Measurements from ENCODE around the gene FIBP.

Gene FIBP

DNA sequence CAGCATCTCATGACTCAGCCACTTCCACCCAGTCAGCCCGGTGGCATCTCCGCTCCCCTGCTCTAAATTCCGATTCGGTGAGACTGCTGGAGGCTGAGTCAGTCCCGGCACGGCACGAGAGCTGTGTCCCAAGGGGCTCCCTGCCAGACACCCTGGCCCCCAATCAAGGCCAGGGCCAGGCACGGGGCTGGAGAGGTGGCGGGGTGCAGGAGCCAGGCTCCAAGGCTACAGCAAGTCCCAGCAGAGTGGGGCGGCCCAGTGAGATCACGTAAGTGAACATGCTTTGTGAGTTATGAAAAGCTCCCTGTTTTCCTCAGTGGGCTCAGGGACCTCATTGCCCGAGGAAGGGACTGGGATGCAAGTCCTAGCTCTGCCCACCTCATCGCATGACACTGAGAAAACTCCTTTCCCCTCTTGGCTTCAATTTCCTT is 27.6 kb upstream of the FIBP start:
- TF ChIP-seq CTCF (conservative IDR thresholded peaks at IDR 0.05; ENCODE audit: control insufficient read depth, insufficient read depth, low read depth, low read length): no peak
- H3K4me3 ChIP-seq (ENCODE audit: control insufficient read depth, low read depth, low read length): peak overlapping the region; percentile 85
- DNase-seq (ENCODE audit: low read depth): peak; percentile 98

DNA sequence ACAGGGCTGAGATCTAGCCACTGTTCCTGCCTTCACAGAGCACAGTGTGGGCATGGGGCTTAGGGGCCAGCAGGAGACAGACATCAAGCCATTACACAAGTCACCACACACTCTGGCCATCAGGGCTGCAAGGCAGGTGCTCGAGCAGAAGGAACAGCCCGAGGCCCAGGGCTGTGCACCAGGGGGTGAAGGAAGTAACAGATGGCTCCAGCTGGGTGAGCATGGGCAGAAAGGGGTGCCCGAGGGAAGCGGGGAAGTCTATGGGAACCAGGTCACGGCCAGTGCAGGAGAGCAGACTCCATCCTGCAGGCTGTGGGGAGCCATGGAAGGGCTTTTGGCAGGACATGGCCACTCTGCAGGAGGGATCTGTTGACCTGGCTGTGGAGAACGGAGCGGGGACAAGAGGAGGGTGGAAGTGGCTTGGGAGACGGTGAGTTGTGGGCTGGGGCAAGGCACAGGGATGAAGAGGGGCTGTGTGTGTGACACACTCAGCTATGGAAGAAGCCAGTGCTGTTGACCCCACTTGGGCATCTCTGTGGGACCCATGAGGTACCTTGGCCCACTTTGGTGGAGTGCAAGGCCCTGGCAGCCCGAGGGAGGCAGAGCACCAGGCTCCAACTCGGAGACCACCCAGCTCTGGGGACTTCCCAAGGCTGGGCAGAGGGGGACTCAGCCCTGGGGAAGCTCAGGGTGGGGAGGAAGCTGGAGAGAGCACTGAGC is 27.0 kb upstream of the FIBP start:
- H3K4me3 ChIP-seq (ENCODE audit: control insufficient read depth, low read depth, low read length): peak overlapping the region; percentile 17
- no peak for DNase-seq (ENCODE audit: low read depth)
- no peak for TF ChIP-seq CTCF (conservative IDR thresholded peaks at IDR 0.05; ENCODE audit: control insufficient read depth, insufficient read depth, low read depth, low read length)

DNA sequence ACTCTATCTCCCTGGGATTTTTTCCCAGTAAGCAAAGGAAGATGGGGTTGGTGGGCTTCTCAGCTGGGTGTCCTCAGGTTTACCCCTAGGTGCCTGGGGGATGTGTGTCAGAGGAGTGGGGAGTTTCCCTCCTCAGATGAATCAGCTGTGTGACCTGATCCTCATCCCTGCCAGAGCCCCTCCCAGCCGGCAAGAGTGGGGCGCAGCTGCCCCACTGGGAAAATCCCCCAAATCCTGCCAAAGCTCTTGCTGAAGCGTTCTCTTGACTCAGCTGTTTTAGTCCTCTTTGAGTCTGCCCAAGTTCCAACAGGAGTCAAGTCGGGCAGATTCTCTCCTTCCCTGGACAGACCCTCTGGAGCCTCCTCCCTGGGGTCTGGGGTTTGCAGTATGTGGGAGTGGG is 24.6 kb upstream of the FIBP start:
- H3K4me3 ChIP-seq (ENCODE audit: control insufficient read depth, low read depth, low read length): no peak overlapping the region
- TF ChIP-seq CTCF (conservative IDR thresholded peaks at IDR 0.05; ENCODE audit: control insufficient read depth, insufficient read depth, low read depth, low read length): no peak
- peak; percentile 83 for DNase-seq (ENCODE audit: low read depth)

DNA sequence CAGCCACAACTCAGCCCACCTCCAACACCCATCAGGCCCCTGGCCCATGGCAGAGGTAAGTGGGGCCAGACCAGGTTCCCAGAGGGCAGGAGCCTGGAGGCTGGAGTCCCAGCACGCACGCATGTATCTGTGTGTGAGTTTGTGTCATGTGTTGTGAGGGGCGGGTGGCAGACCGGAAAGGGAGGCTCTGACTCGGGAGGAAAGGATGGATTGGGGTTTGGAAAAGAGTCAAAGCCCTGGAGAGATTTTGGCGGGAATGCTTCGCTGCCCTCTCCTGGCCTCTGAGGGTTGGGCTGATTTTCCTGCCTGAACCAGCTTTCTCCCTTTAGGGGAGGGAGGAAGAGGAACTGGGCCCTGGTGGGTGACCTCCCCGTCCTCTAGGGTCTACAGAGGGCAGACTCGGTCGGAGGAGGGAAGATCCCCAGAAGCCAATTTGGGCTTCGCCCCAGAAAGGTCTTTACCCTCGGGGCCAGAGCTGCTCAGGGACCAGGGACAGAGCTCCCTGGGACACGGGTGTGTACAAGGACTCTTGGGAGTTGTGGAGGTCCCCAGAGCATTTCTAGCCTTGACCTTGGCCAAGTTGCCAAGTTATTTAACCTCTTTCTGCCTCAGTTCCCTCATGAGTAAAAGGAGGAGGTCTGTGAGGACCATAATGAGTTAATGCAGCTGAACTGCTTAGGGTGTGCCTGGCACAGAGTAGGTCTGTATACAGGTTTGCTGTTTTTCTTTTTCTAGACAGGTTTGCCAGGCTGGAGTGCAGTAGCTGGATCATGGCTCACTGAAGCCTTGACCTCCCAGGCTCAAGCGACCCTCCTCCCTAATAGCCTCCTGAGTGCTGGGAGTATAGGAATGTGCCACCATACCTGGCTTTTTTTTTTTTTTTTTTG is 23.7 kb upstream of the FIBP start:
- H3K4me3 ChIP-seq (ENCODE audit: control insufficient read depth, low read depth, low read length): no peak overlapping the region
- DNase-seq (ENCODE audit: low read depth): peak; percentile 91
- TF ChIP-seq CTCF (conservative IDR thresholded peaks at IDR 0.05; ENCODE audit: control insufficient read depth, insufficient read depth, low read depth, low read length): peak; percentile 38

- DNase-seq (ENCODE audit: low read depth): no peak
- H3K4me3 ChIP-seq (ENCODE audit: control insufficient read depth, low read depth, low read length): no peak overlapping the region
- no peak for TF ChIP-seq CTCF (conservative IDR thresholded peaks at IDR 0.05; ENCODE audit: control insufficient read depth, insufficient read depth, low read depth, low read length)
These were observed 19.6 kb upstream of the FIBP start for GRCh38 chr11:65907878-65908277.

DNA sequence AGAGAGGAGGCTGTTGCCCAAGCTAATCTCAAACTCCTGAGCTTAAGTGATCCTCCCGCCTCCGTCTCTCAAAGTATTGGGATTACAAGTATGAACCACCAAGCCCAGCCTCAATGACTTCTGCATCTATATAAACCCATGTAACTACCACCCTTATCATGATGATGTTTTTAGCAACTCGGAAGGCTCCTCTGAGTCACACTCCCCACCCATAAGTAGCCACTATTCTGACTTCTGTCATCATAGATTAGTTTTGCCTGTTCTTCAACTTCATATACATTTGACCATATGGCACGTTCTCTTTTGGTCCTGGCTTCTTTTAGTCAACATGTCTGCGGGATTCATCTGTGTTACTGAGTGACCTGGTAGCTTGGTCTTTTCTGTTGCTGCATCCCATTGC is 18.3 kb upstream of the FIBP start:
- no peak for DNase-seq (ENCODE audit: low read depth)
- no peak for TF ChIP-seq CTCF (conservative IDR thresholded peaks at IDR 0.05; ENCODE audit: control insufficient read depth, insufficient read depth, low read depth, low read length)
- H3K4me3 ChIP-seq (ENCODE audit: control insufficient read depth, low read depth, low read length): no peak overlapping the region

Measured in fibroblast of mammary gland (primary cell).